ENCODE results near the gene UBIAD1. TPM values are rescaled to one million over a fixed set of nuclear protein-coding genes. Genes with fewer than 3 reads are reported as not detected.
"Not testable (repeated sequence)": the region's sequence is repeated elsewhere in the genome, so short reads cannot be mapped to it uniquely, and the experiment has no call there.

The UBIAD1 gene
- total RNA-seq, 1 donor from 2014 or later, result 20.3 TPM

- no peak for DNase-seq (ENCODE audit: low spot score)
Observed at GRCh38 chr1:11279630-11280029, 6.6 kb downstream of the UBIAD1 start.

- no peak for DNase-seq (ENCODE audit: low spot score)
Observed at GRCh38 chr1:11280719-11281376, 7.8 kb downstream of the UBIAD1 start.

- no peak for DNase-seq (ENCODE audit: low spot score)
Observed at GRCh38 chr1:11281518-11282331, 8.7 kb downstream of the UBIAD1 start.

- no peak for DNase-seq (ENCODE audit: low spot score)
Observed at GRCh38 chr1:11283151-11283550, 10.2 kb downstream of the UBIAD1 start.

- no peak for DNase-seq (ENCODE audit: low spot score)
Observed at GRCh38 chr1:11284784-11285183, 11.8 kb downstream of the UBIAD1 start.

- DNase-seq (ENCODE audit: low spot score), result no peak
Observed at GRCh38 chr1:11285883-11286734, 13.1 kb downstream of the UBIAD1 start.

- DNase-seq (ENCODE audit: low spot score), result no peak
Observed at GRCh38 chr1:11286735-11287410, 13.9 kb downstream of the UBIAD1 start.

GRCh38 chr1:11289064-11289463 lies 16.1 kb downstream of the UBIAD1 start:
- DNase-seq (ENCODE audit: low spot score), result no peak

- no peak for DNase-seq (ENCODE audit: low spot score)
Observed at GRCh38 chr1:11291049-11291448, 18.1 kb downstream of the UBIAD1 start.

- DNase-seq (ENCODE audit: low spot score), result no peak
Observed at GRCh38 chr1:11293856-11294255, 20.9 kb downstream of the UBIAD1 start.

- no peak for DNase-seq (ENCODE audit: low spot score)
Observed at GRCh38 chr1:11294951-11295350, 22.0 kb downstream of the UBIAD1 start.

GRCh38 chr1:11295905-11296304 lies 22.9 kb downstream of the UBIAD1 start:
- no peak for DNase-seq (ENCODE audit: low spot score)

- not testable (repeated sequence) for DNase-seq (ENCODE audit: low spot score)
Observed at GRCh38 chr1:11297774-11298173, 24.8 kb downstream of the UBIAD1 start.

GRCh38 chr1:11298390-11299224 lies 25.6 kb downstream of the UBIAD1 start:
- DNase-seq (ENCODE audit: low spot score), result no peak

- DNase-seq (ENCODE audit: low spot score), result no peak
Observed at GRCh38 chr1:11299225-11299574, 26.2 kb downstream of the UBIAD1 start.

GRCh38 chr1:11301601-11302000 lies 28.6 kb downstream of the UBIAD1 start:
- DNase-seq (ENCODE audit: low spot score), result no peak

- no peak for DNase-seq (ENCODE audit: low spot score)
Observed at GRCh38 chr1:11302366-11302765, 29.4 kb downstream of the UBIAD1 start.

- not testable (repeated sequence) for DNase-seq (ENCODE audit: low spot score)
Observed at GRCh38 chr1:11305516-11305915, 32.5 kb downstream of the UBIAD1 start.

GRCh38 chr1:11307852-11308251 lies 34.9 kb downstream of the UBIAD1 start:
- no peak for DNase-seq (ENCODE audit: low spot score)

- DNase-seq (ENCODE audit: low spot score), result no peak
Observed at GRCh38 chr1:11308699-11309224, 35.8 kb downstream of the UBIAD1 start.

- no peak for DNase-seq (ENCODE audit: low spot score)
Observed at GRCh38 chr1:11309385-11309784, 36.4 kb downstream of the UBIAD1 start.
